ENCODE measurements around the gene HERPUD2. TPM values are rescaled to one million over a fixed set of nuclear protein-coding genes. Genes with fewer than 3 reads are reported as not detected.
A peak's percentile ranks its signal among the peaks of the same experiment; 100 is the strongest.

Gene HERPUD2
- total RNA-seq: 27.7 and 33.9 TPM in 2 replicates
- 42.0 and 59.5 TPM in 2 replicates for polyA plus RNA-seq
- 39.2 and 43.4 TPM in 2 replicates for polyA plus RNA-seq (2011; cell fraction: cytosol; rRNA removed)
- polyA plus RNA-seq (2011; cell fraction: nucleus; rRNA removed): 25.8 and 28.3 TPM in 2 replicates
- polyA plus RNA-seq (2012): 21.5 and 24.4 TPM in 2 replicates
- 90.5 and 109 TPM in 2 replicates for polyA minus RNA-seq
- polyA minus RNA-seq (2011; cell fraction: cytosol; rRNA and poly(A)+ RNA removed): 20.1 TPM
- polyA minus RNA-seq (2011; cell fraction: nucleus; rRNA and poly(A)+ RNA removed): 63.0 and 70.3 TPM in 2 replicates
- Bru-seq, nascent RNA: percentile 87 among the genes with signal in this experiment
- percentile 68 among the genes with signal in this experiment for BruChase-seq, experiment 1, labeled RNA remaining after a 6-hour chase
- BruChase-seq, experiment 2, labeled RNA remaining after a 2-hour chase: percentile 74 among the genes with signal in this experiment
- long read RNA-seq, transcript HERPUD2-201 (9 exons, 2,474 nt): minor isoform, 5 of 32 reads
- long read RNA-seq, transcript HERPUD2-202 (8 exons, 3,057 nt): major isoform, 14 of 32 reads
- long read RNA-seq, partial matches to known transcripts: 5 of 32 reads
- long read RNA-seq, other reads (novel, unspliced or antisense): 8 of 32 reads

DNA sequence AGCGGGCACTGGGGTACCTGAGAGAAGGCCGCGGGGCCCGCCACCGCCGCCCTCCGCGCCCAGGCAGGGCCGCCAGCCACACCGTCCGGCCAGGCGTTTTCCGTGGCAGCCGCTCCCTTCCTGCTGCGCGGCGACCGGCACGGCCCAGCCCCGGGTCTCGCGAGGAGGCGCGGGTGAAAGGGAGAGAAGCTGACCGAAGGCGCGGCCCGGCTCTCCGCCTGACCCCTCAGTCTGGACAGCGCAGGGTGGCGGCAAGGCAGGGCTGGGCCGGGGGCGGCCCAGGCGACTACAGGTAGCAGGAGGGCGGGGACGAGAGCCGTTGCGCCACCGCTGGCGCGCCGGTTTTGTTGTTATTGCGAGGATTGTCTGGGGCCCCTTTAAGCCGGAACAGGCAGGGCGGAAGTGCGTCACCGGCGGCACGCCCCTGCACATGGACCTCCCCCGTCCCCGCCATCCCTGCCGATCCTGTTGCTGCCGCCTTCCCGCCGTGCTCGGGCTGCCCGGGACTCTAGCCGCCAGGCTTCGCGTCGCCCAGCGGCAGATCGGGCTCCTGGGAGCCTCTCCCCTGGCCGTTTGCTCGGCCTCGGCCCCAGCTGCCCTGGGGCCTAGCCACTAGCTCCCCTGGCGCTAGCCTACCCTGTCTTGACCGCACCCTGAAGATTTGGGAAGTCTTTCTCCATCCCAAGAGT, at the start of gene HERPUD2:
TSS of gene HERPUD2 (minus strand) at position 352 of the 689 bp plus-strand sequence. CDS start 805 bp downstream, outside the sequence.
- CTCF ChIA-PET: interaction anchor here (1.1 to 7.2 kb wide), 6 partner anchors 9 to 222 kb away, joined by 3 to 49 read pairs (median 4); partner anchors contain the start of gene SEPTIN7
- intact Hi-C loops (cut with micrococcal nuclease): loop anchor here (1.0 to 10.0 kb wide), 3 partner anchors 105 to 600 kb away; no protein-coding TSS in a partner anchor
- Histone ChIP-seq H3K27ac (ENCODE audit: insufficient read depth, low read depth, low read length) (peak within 1 kb of the TSS; percentile 83), H4K20me1 (replicated peaks; ENCODE audit: control insufficient read depth, extremely low read depth, insufficient read depth, low read length) (no peaks in the 10 kb centered on the region), H3K9me1 (replicated peaks; ENCODE audit: control insufficient read depth, extremely low read depth, insufficient read depth, low read length) (no peaks in the 10 kb centered on the region), H3K4me1 (ENCODE audit: control insufficient read depth, extremely low read depth, insufficient read depth, low read length) (peaks cover 47% of the 10 kb centered on the region), H3K27me3 (ENCODE audit: control insufficient read depth in 2 of 2, insufficient read depth in 2 of 2, low read length in 2 of 2) (no peaks in the 10 kb centered on the region), H3K79me2 (ENCODE audit: control insufficient read depth, insufficient read depth, low read length) (peaks cover 41% of the 10 kb centered on the region), H3K4me3 (replicated peaks in 1 of 3; ENCODE audit: insufficient read depth in 1 of 3, low read depth in 1 of 3, low read length in 3 of 3) (peak within 1 kb of the TSS; percentile 53 to 81 (median 73)), H3K9ac (replicated peaks; ENCODE audit: extremely low read depth, insufficient read depth, low read length) (peak within 1 kb of the TSS; percentile 92), H3K9me3 (replicated peaks; ENCODE audit: control insufficient read depth, insufficient read depth, low read length) (no peaks in the 10 kb centered on the region), H2AFZ (ENCODE audit: low read depth, low read length) (peak within 1 kb of the TSS; percentile 52), H3K36me3 (ENCODE audit: control insufficient read depth in 2 of 2, extremely low read depth in 1 of 2, insufficient read depth in 2 of 2, low read length in 2 of 2) (no peaks in the 10 kb centered on the region), H3K4me2 (ENCODE audit: insufficient read depth, low read length) (peak within 1 kb of the TSS; percentile 87)
- DNase-seq (ENCODE audit: low read depth, low spot score): peak; percentile 91
- dilution Hi-C loops (cut with MboI; ENCODE audit: extremely low pct_ligation_motif_present, low sequenced_read_pairs): no loop called here
- BruUV-seq (replicated peaks): no TSS peak
- peak; percentile 73 for FAIRE-seq
- POLR2A ChIA-PET: interaction anchor here (2.0 kb wide), 1 partner anchor 106 kb away, joined by 14 read pairs; the partner anchor contains the start of gene SEPTIN7
- TF ChIP-seq EZH2 (IDR thresholded peaks at IDR 0.05; ENCODE audit: borderline replicate concordance, low read depth, low read length, severe bottlenecking): no peak
- TF ChIP-seq POLR2A (IDR thresholded peaks at IDR 0.05; ENCODE audit: low read depth, low read length): peak; percentile 94
- TF ChIP-seq MYC (IDR thresholded peaks at IDR 0.05; ENCODE audit: low read depth, low read length): peak; percentile 70
- no peak for TF ChIP-seq FOS (IDR thresholded peaks at IDR 0.05; ENCODE audit: borderline replicate concordance, insufficient read depth, low read length)
- peak; percentile 76 for TF ChIP-seq MAX (IDR thresholded peaks at IDR 0.05; ENCODE audit: insufficient read depth, insufficient read length)
- TF ChIP-seq POLR2AphosphoS5 (IDR thresholded peaks at IDR 0.05; ENCODE audit: insufficient read depth, low read depth, low read length): peak; percentile 89

Data from endothelial cell of umbilical vein (primary cell).